Gastrocnemius medialis (tissue), 4 donors: Measurements from ENCODE around the gene EDNRB. TPM values are rescaled to one million over a fixed set of nuclear protein-coding genes. Genes with fewer than 3 reads are reported as not detected.

ENCODE experiments used
- ATAC-seq, 2 donors: fragments of 150-250 bp; one replicate each; pipeline ENCODE4 v1.9.1; 2016
- DNase-seq, 2 donors: peaks; one replicate each; pipeline ENCODE4 v3.0.0-alpha.2; 2019
- H3K27ac ChIP-seq, 4 donors: fragments of 200-600 bp; sonication (generic); 1 replicate in 1 of 4; 2 replicates in 3 of 4; pipeline ENCODE4 v1.5.1; 2016 to 2018; ENCODE audit warnings: mild to moderate bottlenecking in 2 of 4, moderate library complexity in 1 of 4
- H3K27me3 ChIP-seq, 3 donors: fragments of 200-600 bp; sonication (generic) in 2 of 3; 1 replicate in 1 of 3; 2 replicates in 2 of 3; pipeline versions ENCODE4 v1.5.1 to v1.6.0; 2016 to 2019; ENCODE audit warnings: mild to moderate bottlenecking in 1 of 3, moderate library complexity in 1 of 3
- H3K36me3 ChIP-seq, 2 donors: fragments of 200-600 bp; sonication (generic) in 1 of 2; one replicate each; pipeline ENCODE4 v1.5.1; 2017 to 2018
- H3K4me1 ChIP-seq, 2 donors: fragments of 200-600 bp; sonication (generic) in 1 of 2; one replicate each; pipeline ENCODE4 v1.5.1; 2016 to 2017; ENCODE audit warnings: mild to moderate bottlenecking in 2 of 2
- H3K4me3 ChIP-seq, 4 donors: fragments of 200-600 bp; sonication (generic) in 3 of 4; 1 replicate in 1 of 4; 2 replicates in 3 of 4; pipeline ENCODE4 v1.5.1; 2016 to 2019; ENCODE audit warnings: mild to moderate bottlenecking in 2 of 4
- H3K9me3 ChIP-seq, 3 donors: fragments of 200-600 bp; sonication (generic) in 2 of 3; 1 replicate in 1 of 3; 2 replicates in 2 of 3; pipeline ENCODE4 v1.5.1; 2016 to 2019
- CTCF ChIP-seq, 5 experiments: fragments of 450-650 bp in 3 of 5; fragments of 200-600 bp in 2 of 5; sonication (generic) in 2 of 5; IDR thresholded peaks in 4 of 5; conservative IDR thresholded peaks in 1 of 5; 1 replicate in 4 of 5; 2 replicates in 1 of 5; pipeline ENCODE4 v1.5.1; 2016 to 2019; ENCODE audit warnings: antibody characterized with exemption in 5 of 5, mild to moderate bottlenecking in 3 of 5, moderate library complexity in 3 of 5
- POLR2A ChIP-seq, 2 donors: fragments of 450-650 bp; IDR thresholded peaks; one replicate each; pipeline ENCODE4 v1.6.1; 2017; ENCODE audit warnings: antibody characterized with exemption in 2 of 2, mild to moderate bottlenecking in 2 of 2, moderate library complexity in 2 of 2
- in situ Hi-C, 4 donors: fragments of 200-750 bp; cut with MboI; loops; one replicate each; pipeline versions ENCODE4 v1.15.0 to v1.8.0; 2017; ENCODE audit warnings: low sequenced_read_pairs in 4 of 4
- intact Hi-C: fragments of 100-400 bp; cut with DNase I; formaldehyde crosslinking; loops from one replicate; pipeline ENCODE4 v1.15.1; 2023; ENCODE audit warnings: low total_unique reads
- total RNA-seq, 4 donors: library from RNA; depleted of rRNA; stranded (reverse); fragments of >200 nt; gene quantifications; one replicate each; pipeline versions ENCODE4 v1.1.0 to v1.2.3, GENCODE V29; 2016

EDNRB gene
- total RNA-seq, 4 donors from 2014 or later, result 13.6 to 35.1 (median 20.1) TPM

GRCh38 chr13:77892491-77892890 lies 26.1 kb downstream of the EDNRB start:
- intact Hi-C loops (loop anchor here (10.0 kb wide), 1 partner anchor 212 kb away; no protein-coding TSS in a partner anchor), in situ Hi-C loops (no loop called here)
- ATAC-seq (no peak), DNase-seq (no peak)
- Histone ChIP-seq H3K27ac (no peak overlapping the region), H3K9me3 (no peaks in the 10 kb centered on the region), H3K4me3 (no peak overlapping the region), H3K27me3 (no peaks in the 10 kb centered on the region), H3K4me1 (no peaks in the 10 kb centered on the region), H3K36me3 (no peaks in the 10 kb centered on the region)
- TF ChIP-seq CTCF (IDR thresholded peaks at IDR 0.05 in 4 of 5, conservative IDR thresholded peaks at IDR 0.05 in 1 of 5) (no peak), POLR2A (IDR thresholded peaks at IDR 0.05) (no peak)

- Histone ChIP-seq H3K4me1 (no peaks in the 10 kb centered on the region), H3K36me3 (no peaks in the 10 kb centered on the region), H3K4me3 (no peak overlapping the region), H3K27ac (no peak overlapping the region), H3K9me3 (no peaks in the 10 kb centered on the region), H3K27me3 (no peaks in the 10 kb centered on the region)
- intact Hi-C loops, result loop anchor here (10.0 kb wide), 1 partner anchor 213 kb away; no protein-coding TSS in a partner anchor
- in situ Hi-C loops, result no loop called here
- DNase-seq (no peak), ATAC-seq (no peak)
- TF ChIP-seq CTCF (IDR thresholded peaks at IDR 0.05 in 4 of 5, conservative IDR thresholded peaks at IDR 0.05 in 1 of 5) (no peak), POLR2A (IDR thresholded peaks at IDR 0.05) (no peak)
Measured at GRCh38 chr13:77891486-77891885, 27.1 kb downstream of the EDNRB start.

GRCh38 chr13:77891041-77891440 lies 27.6 kb downstream of the EDNRB start:
- Histone ChIP-seq H3K36me3 (no peaks in the 10 kb centered on the region), H3K27ac (no peak overlapping the region), H3K4me3 (no peak overlapping the region), H3K27me3 (no peaks in the 10 kb centered on the region), H3K9me3 (no peaks in the 10 kb centered on the region), H3K4me1 (no peaks in the 10 kb centered on the region)
- ATAC-seq (no peak), DNase-seq (no peak)
- TF ChIP-seq CTCF (IDR thresholded peaks at IDR 0.05 in 4 of 5, conservative IDR thresholded peaks at IDR 0.05 in 1 of 5) (no peak), POLR2A (IDR thresholded peaks at IDR 0.05) (no peak)
- intact Hi-C loops (loop anchor here (10.0 kb wide), 1 partner anchor 214 kb away; no protein-coding TSS in a partner anchor), in situ Hi-C loops (no loop called here)

- no peak for TF ChIP-seq CTCF (IDR thresholded peaks at IDR 0.05 in 4 of 5, conservative IDR thresholded peaks at IDR 0.05 in 1 of 5)
- TF ChIP-seq POLR2A (IDR thresholded peaks at IDR 0.05), result no peak
- Histone ChIP-seq H3K4me1 (no peaks in the 10 kb centered on the region), H3K9me3 (no peaks in the 10 kb centered on the region), H3K27me3 (no peaks in the 10 kb centered on the region), H3K36me3 (no peaks in the 10 kb centered on the region), H3K4me3 (no peak overlapping the region), H3K27ac (no peak overlapping the region)
- no peak for DNase-seq
- no peak for ATAC-seq
- in situ Hi-C loops, result no loop called here
- intact Hi-C loops, result no loop called here
Measured at GRCh38 chr13:77883328-77883727, 35.3 kb downstream of the EDNRB start.

GRCh38 chr13:77878190-77878589 lies 40.4 kb downstream of the EDNRB start:
- H3K4me1 ChIP-seq, result no peaks in the 10 kb centered on the region
- in situ Hi-C loops, result no loop called here
- H3K9me3 ChIP-seq, result no peaks in the 10 kb centered on the region
- intact Hi-C loops, result no loop called here
- TF ChIP-seq CTCF (IDR thresholded peaks at IDR 0.05 in 4 of 5, conservative IDR thresholded peaks at IDR 0.05 in 1 of 5) (no peak), POLR2A (IDR thresholded peaks at IDR 0.05) (no peak)
- no peak for DNase-seq
- H3K27ac ChIP-seq, result no peak overlapping the region
- no peaks in the 10 kb centered on the region for H3K27me3 ChIP-seq
- no peak overlapping the region for H3K4me3 ChIP-seq
- no peaks in the 10 kb centered on the region for H3K36me3 ChIP-seq
- no peak for ATAC-seq
